Rectal smooth muscle tissue (tissue), 1 donor: Measurements from ENCODE around the gene PDPR.
A peak's percentile ranks its signal among the peaks of the same experiment; 100 is the strongest.
"Not testable (repeated sequence)": the region's sequence is repeated elsewhere in the genome, so short reads cannot be mapped to it uniquely, and the experiment has no call there.

Experiments used
- H3K27ac ChIP-seq: one replicate; pipeline ENCODE4 v1.7.0; 2013; ENCODE audit warnings: low read depth, low read length, inconsistent platforms
- H3K27me3 ChIP-seq: one replicate; pipeline ENCODE4 v1.7.0; 2013; ENCODE audit warnings: low read length; ENCODE audit not compliant: control insufficient read depth, insufficient read depth
- H3K36me3 ChIP-seq: one replicate; pipeline ENCODE4 v1.7.0; 2013; ENCODE audit warnings: low read length; ENCODE audit not compliant: control insufficient read depth, insufficient read depth
- H3K4me1 ChIP-seq: one replicate; pipeline ENCODE4 v1.7.0; 2013; ENCODE audit warnings: low read length; ENCODE audit not compliant: control insufficient read depth, insufficient read depth
- H3K4me3 ChIP-seq: one replicate; pipeline ENCODE4 v1.7.0; 2013; ENCODE audit warnings: low read length
- H3K9ac ChIP-seq: one replicate; pipeline ENCODE4 v1.7.0; 2013; ENCODE audit warnings: low read length

Gene PDPR

DNA sequence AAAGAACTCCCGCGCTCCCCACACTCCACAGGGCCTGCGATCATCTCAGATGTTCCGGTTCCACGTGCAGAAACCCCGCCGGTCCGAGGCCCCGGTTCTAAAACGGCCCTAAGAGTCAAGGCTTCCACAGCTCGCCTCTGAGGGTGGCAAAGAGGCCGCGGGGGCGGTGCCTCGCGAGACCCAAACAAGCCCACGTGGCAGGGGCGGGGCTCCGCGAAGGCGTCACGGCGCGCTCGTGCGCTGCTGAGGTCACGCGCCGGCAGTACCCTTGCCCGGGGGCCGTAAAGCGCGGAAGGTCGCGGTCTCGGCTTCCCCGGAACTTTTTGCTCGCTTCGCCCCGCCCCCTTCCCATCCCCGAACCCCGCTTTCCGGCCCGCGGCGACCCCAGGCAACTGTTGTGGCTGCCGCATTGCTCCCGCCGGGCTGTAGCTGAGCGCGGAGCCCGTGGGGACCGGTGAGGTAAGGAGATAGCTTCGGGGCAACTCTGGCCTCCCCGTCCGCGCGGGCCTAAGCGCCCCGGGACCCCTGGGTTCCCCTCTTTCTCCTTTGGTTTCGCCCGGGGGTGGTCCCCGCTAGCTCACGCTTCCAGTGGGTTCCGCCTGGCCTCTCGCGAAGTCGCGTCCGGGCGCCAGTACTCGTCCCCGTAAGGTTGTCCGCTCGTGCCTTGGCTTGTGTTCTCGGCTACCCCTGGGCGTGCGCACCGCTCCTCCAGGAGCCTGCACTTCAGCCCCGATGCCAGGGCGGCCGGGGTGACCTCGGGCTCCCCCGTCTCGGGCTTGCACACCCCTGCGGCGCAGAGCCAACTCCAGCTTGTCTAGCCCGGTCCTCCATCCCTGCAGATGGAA is at the start of gene PDPR:
PDPR (plus strand) TSS at position 351 of the 845 bp plus-strand sequence. CDS start 6,161 bp downstream, outside the sequence.
- not testable (repeated sequence) for H3K4me1 ChIP-seq, H3K36me3 ChIP-seq

DNA sequence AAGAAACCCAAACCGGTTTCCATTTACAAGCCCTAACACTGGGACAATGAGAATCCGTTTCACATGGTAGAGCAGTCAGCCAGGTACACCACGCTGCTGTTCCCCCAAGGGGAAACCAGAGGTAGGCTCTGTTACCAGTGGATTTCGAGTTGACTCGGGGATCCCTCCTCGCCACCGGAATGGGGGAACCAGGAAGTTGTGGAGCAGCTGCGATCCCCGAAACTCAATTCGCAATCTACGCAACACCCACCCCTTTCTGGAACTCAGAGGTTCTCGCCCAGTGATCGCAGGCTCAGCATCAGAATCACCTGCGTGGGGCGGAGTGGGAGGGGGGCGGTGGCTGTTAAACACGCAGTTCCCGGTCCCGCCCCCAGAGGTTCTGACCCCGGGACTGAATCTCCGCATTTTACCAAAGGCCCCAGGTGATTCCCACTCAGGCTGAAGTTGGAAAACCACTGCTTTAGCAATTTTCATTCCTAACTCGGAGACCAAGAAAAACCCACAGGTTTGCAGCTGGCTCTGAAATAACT is 49.2 kb upstream of the PDPR start:
- not testable (repeated sequence) for H3K36me3 ChIP-seq, H3K4me1 ChIP-seq, H3K27me3 ChIP-seq
- Histone ChIP-seq H3K27ac (peak overlapping the region; percentile 72), H3K4me3 (peak overlapping the region; percentile 70), H3K9ac (peak overlapping the region; percentile 56)

More for the DNA sequence above, at the start of gene PDPR:
- peak within 1 kb of the TSS; percentile 21 for H3K9ac ChIP-seq
- H3K27ac ChIP-seq: peak within 1 kb of the TSS; percentile 72
- peak within 1 kb of the TSS; percentile 86 for H3K4me3 ChIP-seq
- not testable (repeated sequence) for H3K27me3 ChIP-seq

DNA sequence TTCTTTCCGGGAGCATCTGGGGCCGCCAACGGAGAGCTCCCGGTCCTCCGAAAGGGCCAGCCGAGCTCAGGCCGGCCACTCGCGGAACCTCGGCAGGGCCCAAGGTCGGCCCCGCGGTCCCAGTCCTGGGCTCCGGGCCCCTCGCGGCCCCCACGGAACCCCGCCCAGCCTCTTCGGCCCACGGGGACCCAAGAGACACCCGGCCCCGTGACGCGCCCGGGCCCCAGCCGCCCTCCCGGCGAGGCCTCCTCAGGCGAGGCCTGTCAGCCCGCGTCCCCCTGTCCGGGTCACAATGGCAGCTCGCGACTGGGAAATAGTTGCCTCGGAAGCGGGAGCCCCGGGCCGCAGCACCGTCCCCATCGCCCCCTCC is 48.8 kb upstream of the PDPR start:
- Histone ChIP-seq H3K4me3 (peak overlapping the region; percentile 70), H3K27ac (peak overlapping the region; percentile 72)
- not testable (repeated sequence) for H3K4me1 ChIP-seq, H3K36me3 ChIP-seq, H3K27me3 ChIP-seq, H3K9ac ChIP-seq

DNA sequence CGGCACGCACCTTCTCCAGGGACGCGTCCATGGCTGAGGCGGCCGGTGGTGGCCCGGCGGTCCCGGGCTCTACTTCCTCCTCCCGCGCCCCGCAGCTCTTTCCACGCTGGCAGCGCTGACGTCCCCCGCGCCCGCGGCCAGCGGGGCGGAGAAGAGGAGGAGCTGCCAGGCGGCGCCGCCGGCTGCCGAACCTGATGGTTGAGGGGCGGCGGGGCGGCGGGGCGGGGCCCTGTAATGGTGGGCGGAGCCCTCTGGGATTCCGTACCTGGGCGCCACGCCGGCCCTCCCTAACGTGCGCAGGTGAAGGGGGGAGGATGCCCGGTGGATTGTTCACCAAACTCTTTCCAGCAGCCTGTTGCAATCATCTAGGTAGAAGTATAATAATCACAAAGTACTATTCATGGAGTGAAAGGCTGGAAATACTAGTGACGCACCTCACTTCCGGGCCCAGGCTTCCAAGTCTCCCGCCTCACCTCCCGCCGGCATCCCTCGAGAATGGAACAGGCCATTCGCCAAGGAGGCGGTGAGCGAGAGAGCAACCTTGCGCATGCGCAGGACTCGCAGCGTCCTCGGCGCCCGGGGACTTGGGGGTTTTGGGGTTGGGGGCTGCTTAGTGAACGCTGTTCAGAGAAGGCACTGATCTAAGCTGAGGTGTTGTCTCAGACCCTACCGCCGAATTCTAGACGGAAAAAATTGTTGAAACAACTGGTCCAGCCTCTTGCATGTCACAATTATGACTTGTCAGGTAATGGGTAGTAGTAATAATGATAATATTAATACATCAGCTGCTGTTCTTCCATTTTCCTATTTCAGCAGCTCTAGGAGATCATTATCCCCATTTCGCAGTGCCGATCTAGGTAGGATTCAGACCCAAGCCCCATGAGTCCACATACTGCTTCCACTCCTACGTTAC is 48.1 kb upstream of the PDPR start:
- peak overlapping the region; percentile 70 for H3K4me3 ChIP-seq
- H3K9ac ChIP-seq: peak overlapping the region; percentile 40
- peak overlapping the region; percentile 72 for H3K27ac ChIP-seq

DNA sequence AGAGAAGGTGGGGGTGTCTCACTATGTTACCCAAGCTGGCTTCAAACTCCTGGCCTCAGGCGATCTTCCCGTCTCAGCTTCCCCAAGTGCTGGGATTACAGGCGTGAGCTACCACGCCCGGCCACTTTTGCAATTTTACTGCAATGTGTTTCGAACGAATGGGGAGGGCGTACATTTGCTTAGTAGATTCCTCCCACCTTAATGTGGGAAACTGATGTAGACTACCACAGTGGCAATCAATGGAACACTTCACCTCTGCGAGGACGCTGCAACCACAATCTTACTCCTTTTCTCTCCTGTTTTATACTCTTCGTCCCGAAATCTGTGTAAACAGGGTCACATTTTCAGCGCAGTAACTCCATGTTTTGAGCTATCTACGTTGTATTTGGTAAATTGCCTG is 47.4 kb upstream of the PDPR start:
- not testable (repeated sequence) for H3K4me3 ChIP-seq, H3K27ac ChIP-seq

More for the DNA sequence above, 48.1 kb upstream of the PDPR start:
- not testable (repeated sequence) for H3K36me3 ChIP-seq, H3K27me3 ChIP-seq, H3K4me1 ChIP-seq

DNA sequence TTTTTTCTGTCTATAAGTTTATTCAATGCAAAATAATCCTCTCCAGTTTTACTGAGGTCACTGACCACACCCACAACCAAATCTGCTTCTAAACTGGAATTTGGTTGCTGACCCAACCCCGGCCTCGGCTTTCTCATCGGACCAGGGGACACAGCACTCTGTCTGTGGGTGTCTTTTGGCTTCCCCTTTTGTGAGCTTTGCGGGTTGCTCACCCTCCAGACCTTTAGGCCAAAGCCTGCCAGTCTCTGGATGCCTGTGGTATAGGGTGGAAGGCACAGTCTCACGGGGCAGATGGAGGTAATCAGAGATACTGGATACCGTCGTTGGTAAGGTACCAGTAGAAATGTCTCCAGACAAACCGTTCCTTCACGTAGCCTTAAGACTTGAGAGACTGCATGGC is 35.1 kb upstream of the PDPR start:
- H3K27me3 ChIP-seq, H3K4me3 ChIP-seq, H3K9ac ChIP-seq, H3K27ac ChIP-seq, H3K4me1 ChIP-seq, H3K36me3 ChIP-seq: not testable (repeated sequence)

More for the DNA sequence above, 47.4 kb upstream of the PDPR start:
- not testable (repeated sequence) for H3K4me1 ChIP-seq, H3K9ac ChIP-seq, H3K36me3 ChIP-seq, H3K27me3 ChIP-seq

DNA sequence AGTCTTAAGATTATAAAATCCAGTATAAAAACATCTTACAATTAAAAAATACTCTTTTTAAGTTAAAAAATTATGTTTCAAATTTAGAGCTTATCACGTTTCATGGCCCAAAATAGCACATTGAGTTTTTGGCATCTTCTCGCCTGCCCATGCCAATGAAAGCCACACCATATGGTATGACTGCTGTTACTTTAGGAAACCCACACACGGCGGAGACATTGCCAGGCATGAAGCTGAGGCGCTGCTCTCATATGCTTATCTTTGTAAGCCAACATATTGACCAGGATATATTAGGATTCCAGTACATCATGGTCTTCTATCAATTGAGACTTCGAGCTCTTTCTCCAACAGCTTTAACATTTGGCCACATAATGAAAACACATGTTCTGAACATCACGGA is 32.9 kb upstream of the PDPR start:
- not testable (repeated sequence) for H3K27ac ChIP-seq, H3K4me1 ChIP-seq, H3K36me3 ChIP-seq, H3K27me3 ChIP-seq, H3K9ac ChIP-seq, H3K4me3 ChIP-seq

DNA sequence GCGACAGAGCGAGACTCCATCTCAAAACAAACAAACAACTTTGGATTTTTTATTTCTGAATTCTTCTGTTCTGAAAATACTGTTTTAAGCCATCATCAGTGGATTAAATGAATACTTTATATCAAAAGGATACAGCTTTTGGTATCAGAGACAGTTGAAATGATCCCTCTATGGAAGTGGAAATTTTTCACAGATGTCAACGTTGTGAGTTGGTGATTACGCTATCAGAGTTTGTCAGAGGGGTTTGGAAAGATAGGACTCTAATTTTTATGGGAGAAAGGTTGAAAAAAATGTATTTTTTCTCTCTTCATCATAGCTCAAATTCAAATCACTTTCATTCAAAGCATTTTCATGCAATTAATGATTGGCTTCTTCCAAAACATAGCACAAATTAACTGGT is 30.2 kb upstream of the PDPR start:
- H3K27ac ChIP-seq, H3K4me1 ChIP-seq, H3K9ac ChIP-seq, H3K4me3 ChIP-seq, H3K27me3 ChIP-seq, H3K36me3 ChIP-seq: not testable (repeated sequence)

DNA sequence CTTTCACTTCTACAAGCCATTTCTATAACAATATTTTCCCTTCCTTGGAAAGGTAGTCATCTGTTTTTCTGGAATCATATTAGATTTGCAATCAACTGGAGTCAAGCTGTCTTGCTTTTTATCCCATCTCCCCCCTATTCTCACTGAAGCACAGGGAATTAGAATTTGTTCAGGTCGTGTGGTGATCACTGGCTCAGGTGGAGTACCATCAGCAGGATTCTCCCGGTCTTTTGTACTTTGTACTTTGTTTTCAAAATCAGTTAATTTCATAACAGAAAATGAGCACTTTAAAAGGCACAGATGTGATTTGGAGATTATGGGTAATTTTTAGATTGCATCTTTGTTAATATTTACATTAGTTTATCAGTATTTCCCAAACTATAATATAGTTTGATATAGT is 26.0 kb upstream of the PDPR start:
- H3K27ac ChIP-seq, H3K4me1 ChIP-seq, H3K4me3 ChIP-seq, H3K9ac ChIP-seq, H3K36me3 ChIP-seq, H3K27me3 ChIP-seq: not testable (repeated sequence)

DNA sequence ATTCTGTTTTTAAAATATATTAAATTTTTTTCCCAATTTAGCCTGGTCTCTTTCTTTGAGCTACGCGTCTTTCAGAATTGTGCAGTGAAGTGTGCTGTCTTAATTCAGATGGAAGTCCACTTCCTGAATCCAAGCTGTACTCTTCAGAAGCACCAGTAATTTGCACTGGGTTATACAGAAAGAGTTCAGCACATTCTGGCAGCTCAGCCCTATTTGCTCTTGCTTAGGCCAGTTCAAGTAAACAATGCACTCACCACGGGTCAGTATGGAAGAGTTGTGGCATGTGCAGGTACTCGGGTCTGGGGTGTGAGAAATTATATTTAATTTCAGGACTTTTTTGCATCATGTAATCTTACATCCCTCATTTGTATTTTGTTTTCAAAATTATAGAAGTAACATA is 25.3 kb upstream of the PDPR start:
- H3K4me3 ChIP-seq, H3K27ac ChIP-seq, H3K4me1 ChIP-seq, H3K9ac ChIP-seq, H3K36me3 ChIP-seq, H3K27me3 ChIP-seq: not testable (repeated sequence)

DNA sequence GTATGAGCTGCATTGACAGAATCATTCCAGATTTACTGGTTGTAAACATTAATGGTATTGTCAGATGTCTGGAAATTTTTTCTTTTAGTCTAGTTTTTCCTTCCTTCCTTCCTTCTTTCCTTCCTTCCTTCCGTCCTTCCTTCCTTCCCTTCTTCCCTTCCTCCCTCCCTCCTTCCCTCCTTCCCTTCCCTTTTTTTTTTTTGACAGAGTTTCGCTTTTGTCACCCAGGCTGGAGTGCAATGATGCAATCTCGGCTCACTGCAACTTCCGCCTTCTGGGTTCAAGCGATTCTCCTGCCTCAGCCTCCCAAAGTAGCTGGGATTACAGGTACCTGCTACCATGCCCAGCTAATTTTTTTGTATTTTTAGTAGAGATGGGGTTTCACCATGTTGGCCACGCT is 24.8 kb upstream of the PDPR start:
- H3K4me3 ChIP-seq, H3K36me3 ChIP-seq, H3K9ac ChIP-seq, H3K27me3 ChIP-seq, H3K27ac ChIP-seq, H3K4me1 ChIP-seq: not testable (repeated sequence)

DNA sequence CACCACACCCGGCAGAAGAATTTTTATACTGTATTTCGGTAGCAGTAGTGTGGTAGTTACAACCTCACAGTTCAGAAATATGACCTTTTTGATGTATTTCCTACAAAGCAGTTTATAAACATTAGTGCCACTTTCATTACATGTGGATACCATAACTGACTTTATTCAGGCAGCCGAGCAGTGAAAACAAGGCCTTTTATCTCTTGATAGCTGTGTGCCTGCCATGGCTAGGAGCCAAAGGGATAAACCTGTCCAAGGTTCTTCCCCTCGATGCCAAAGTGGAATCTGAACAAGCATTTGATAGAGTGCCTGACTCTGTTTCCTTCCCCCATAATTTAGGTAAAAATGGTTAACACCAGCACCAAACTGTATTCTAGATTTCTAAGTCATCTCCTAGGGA is 23.0 kb upstream of the PDPR start:
- not testable (repeated sequence) for H3K9ac ChIP-seq, H3K27ac ChIP-seq, H3K36me3 ChIP-seq, H3K27me3 ChIP-seq, H3K4me3 ChIP-seq, H3K4me1 ChIP-seq
